Activated T-cell treated with anti-CD3 and anti-CD28 coated beads, Interleukin-2, amount 50 U/mL, for 72 hours (primary cell): ENCODE results near the gene MZT2A. TPM values are rescaled to one million over a fixed set of nuclear protein-coding genes. Genes with fewer than 3 reads are reported as not detected.
"Not testable (repeated sequence)": the region's sequence is repeated elsewhere in the genome, so short reads cannot be mapped to it uniquely, and the experiment has no call there.

Source experiments
- ATAC-seq, 2 donors: fragments of 150-1000 bp; cut with Tn5 transposase; replicated peaks in 1 of 2; 2 replicates each; pipeline ENCODE4 v1.10.0; 2021; ENCODE audit warnings: moderate library complexity in 2 of 2, mild to moderate bottlenecking in 1 of 2
- DNase-seq, 2 donors: peaks; one replicate each; pipeline ENCODE4 v3.0.0; 2021 to 2022; ENCODE audit warnings: mixed read lengths in 1 of 2
- H3K27ac Mint-ChIP-seq: one replicate; pipeline ENCODE4 v1.8.0; 2022; ENCODE audit warnings: mild to moderate bottlenecking, moderate library complexity, mixed read lengths
- H3K27me3 Mint-ChIP-seq: one replicate; pipeline ENCODE4 v1.8.0; 2022; ENCODE audit warnings: low read depth, mixed read lengths
- H3K36me3 Mint-ChIP-seq, 2 donors: one replicate each; pipeline ENCODE4 v1.8.0; 2022; ENCODE audit warnings: mixed read lengths in 2 of 2, mild to moderate bottlenecking in 1 of 2; ENCODE audit not compliant: insufficient read depth in 2 of 2
- H3K4me1 Mint-ChIP-seq: one replicate; pipeline ENCODE4 v1.8.0; 2022; ENCODE audit warnings: low read depth, mixed read lengths
- H3K4me3 Mint-ChIP-seq, 2 donors: one replicate each; pipeline ENCODE4 v1.8.0; 2022; ENCODE audit warnings: mild to moderate bottlenecking in 2 of 2, mixed read lengths in 2 of 2, moderate library complexity in 2 of 2
- H3K9me3 Mint-ChIP-seq, 2 donors: one replicate each; pipeline ENCODE4 v1.8.0; 2022; ENCODE audit warnings: mixed read lengths in 2 of 2
- total RNA-seq, 2 donors: library from RNA; stranded (reverse); gene quantifications; one replicate each; pipeline ENCODE4 v1.2.3, GENCODE V29; 2022

Gene MZT2A
- total RNA-seq, 2 donors from 2014 or later = 158 to 178 TPM

DNA sequence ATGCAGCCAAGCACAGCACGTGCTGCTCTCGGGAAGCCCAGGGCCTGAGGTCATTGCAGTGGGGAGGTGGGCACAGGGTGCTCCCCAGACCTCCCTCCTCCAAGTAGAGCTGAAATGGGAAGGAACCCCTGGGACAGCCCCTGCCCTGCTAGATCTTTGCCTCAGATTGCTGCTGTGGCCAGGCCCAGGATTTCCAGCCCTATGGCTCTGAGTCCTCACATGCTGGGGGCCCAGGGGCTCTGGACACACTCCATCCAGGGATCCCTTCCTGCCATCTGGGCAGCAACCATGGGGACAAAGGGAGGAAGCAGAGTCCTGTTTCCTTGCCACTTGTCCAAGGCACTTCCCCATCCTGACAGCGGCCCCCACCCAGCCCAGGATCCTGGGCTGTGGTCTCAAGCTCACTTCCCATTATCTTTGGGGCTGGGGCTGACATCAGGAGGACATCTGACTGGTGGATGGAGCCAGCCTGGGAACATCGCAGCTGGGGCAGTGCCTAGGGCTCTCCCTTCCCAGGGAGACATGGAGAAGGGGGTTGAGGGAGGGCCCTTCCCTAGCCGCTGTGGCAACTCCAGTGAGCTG lies 37.8 kb upstream of the MZT2A start:
- not testable (repeated sequence) for ATAC-seq, DNase-seq
- H3K4me1 Mint-ChIP-seq = peaks cover 19% of the 10 kb centered on the region

DNA sequence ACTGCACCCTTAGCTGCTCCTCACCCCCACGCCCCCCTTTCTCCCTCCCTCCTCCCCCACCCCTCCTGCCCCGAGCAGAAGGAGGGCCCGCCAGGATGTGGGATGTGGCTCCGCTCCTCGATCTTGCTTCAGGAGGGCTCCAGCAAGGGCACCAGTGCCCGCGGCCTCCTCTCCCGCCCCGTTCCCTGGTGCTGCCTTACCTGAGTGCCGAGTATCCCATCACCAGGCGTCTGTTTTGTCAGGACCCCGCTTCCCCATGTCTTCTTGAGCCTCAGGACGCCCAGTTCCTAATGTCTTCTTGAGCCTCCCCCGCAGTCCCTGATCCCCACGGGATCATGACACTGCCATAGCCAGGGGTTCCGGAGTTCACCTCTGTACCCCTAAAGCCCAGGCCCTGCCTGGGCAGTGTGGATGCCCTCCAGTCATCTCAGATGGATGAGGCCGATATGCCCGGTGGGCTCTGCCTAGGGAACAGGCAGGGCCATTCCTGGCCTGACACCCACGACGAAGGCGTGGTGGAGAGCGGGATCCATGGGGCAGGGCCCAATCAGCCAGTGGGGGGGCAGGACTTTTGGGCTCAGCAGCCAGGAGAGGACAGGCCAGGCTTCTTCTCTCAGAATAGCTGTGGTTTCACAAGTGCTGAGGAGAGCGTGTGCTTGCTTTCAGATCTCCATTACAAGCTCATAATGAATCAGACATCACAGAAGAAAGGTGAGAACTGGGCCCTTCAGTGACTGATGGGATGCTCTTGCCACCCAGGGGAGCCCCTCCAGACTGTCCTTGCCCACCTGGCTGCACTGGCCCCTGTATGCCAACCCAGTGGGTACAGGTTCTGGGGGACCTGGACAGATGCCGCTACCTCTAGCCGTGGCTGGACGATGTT lies 37.0 kb upstream of the MZT2A start:
- DNase-seq, H3K9me3 Mint-ChIP-seq, H3K27ac Mint-ChIP-seq, H3K27me3 Mint-ChIP-seq, H3K36me3 Mint-ChIP-seq: not testable (repeated sequence)
- Mint-ChIP-seq H3K4me1 (peaks cover 19% of the 10 kb centered on the region), H3K4me3 (peak overlapping the region; percentile 60 to 77)
- ATAC-seq = peak; percentile 14 to 15

More for the DNA sequence above, 37.8 kb upstream of the MZT2A start:
- not testable (repeated sequence) for H3K9me3 Mint-ChIP-seq, H3K27ac Mint-ChIP-seq, H3K27me3 Mint-ChIP-seq, H3K36me3 Mint-ChIP-seq
- H3K4me3 Mint-ChIP-seq = peak overlapping the region in 1 of 2 donors; percentile 77

DNA sequence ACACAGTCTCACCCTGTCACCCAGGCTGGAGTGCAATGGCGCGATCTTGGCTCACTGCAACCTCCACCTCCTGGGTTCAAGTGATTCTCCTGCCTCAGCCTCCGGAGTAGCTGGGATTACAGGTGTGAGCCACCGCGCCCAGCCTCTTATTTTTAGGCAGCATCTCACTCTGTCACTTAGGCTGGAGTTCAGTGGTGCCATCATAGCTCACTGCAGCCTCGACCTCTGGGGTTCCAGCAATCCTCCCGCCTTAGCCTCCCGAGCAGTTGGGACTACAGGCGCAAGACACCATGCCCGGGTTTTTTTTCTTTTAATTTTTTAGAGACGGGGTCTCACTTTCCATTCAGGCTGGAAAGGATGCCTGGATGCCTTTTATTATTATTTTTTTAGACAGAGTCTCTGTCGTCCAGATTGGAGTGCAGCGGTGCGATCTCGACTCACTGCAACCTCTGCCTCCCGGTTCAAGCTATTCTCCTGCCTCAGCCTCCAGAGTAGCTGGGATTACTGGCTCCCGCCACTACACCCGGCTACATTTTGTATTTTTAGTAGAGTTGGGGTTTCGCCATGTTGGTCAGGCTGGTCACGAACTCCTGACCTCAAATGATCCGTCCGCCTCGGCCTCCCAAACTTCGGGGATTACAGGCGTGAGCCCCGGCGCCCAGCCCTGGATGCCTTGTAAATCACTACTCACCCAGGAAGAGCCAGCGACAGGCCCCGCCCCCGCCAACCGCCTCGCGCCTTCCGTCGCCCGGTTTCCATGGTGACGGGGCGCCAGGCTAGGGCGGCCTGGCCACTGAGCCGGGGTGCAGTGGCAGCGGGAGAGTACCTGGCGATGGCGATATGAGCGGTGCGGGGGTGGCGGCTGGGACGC lies 35.2 kb upstream of the MZT2A start, which contains the start of gene CCDC74A:
TSS of gene CCDC74A (plus strand) at position 758 of the 871 bp plus-strand sequence. CDS start at position 841, 83 bp downstream.
- peak within 1 kb of the TSS; percentile 91 for H3K4me3 Mint-ChIP-seq
- not testable (repeated sequence) for H3K27me3 Mint-ChIP-seq, H3K36me3 Mint-ChIP-seq, H3K9me3 Mint-ChIP-seq
- DNase-seq = peak; percentile 86
- peaks cover 19% of the 10 kb centered on the region for H3K4me1 Mint-ChIP-seq
- H3K27ac Mint-ChIP-seq = peak within 1 kb of the TSS; percentile 76
- ATAC-seq = peak; percentile 91

DNA sequence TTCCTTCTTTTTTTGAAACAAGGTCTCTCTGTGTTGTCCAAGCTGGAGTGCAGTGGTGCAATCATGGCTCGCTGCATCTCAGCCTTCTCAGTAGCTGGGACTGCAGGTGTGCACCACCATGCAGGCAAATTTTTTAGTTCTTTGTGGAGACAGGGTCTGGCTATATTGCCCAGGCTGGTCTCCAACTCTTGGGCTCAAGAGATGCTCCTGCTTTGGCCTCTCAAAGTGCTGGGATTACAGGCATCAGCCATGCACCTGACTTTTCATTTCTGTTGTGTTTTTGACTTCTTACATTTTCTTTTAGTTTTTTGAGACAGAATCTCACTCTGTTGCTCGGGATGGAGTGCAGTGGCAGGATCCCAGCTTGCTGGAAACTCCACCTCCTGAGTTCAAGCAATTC lies 33.1 kb upstream of the MZT2A start:
- peaks cover 19% of the 10 kb centered on the region for H3K4me1 Mint-ChIP-seq
- H3K9me3 Mint-ChIP-seq, H3K4me3 Mint-ChIP-seq, H3K27me3 Mint-ChIP-seq, ATAC-seq, H3K27ac Mint-ChIP-seq, DNase-seq, H3K36me3 Mint-ChIP-seq: not testable (repeated sequence)

DNA sequence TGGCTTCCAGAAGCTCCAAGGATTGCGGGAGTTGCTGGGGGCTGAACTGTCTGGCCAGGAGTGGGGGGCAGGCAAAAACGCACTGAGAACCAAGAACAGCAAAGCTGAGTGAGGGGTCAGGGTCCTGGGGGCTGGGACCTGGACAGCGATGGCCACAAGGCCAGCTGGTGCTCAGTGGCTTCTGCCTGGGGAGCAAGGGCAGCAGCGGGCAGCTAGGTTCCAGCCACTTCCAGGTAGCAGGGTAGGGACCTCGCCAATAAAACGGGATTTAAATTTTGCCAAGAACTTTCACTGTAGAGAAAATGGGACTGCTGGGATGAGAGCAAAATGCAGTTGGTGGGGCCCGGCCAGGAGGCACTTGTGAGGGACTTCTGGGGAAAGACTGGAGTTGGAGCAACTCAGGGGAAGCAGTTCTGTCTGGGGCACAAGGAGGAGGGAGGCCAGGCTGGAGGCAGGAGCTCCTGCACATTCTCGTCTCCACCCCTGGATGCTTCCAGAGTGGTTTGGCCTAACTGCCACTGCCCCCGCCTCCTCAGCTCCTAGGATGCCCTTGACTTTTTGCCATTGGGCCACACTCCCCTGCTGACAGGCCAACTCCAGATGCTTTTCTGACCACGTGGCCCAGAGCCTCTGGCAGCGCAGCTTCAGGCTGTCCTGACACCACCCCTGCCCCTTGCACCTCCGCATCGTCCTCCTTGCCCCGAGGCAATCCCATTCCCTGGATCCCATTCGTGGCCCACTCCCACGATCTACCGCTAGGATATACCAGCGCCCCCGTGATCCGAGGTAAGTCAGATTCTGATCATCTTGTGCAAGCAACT lies 30.0 kb upstream of the MZT2A start:
- ATAC-seq (no peak), DNase-seq (no peak)
- H3K27ac Mint-ChIP-seq = no peak overlapping the region
- no peaks in the 10 kb centered on the region for H3K9me3 Mint-ChIP-seq
- H3K4me1 Mint-ChIP-seq = peaks cover under 1% of the 10 kb centered on the region
- no peaks in the 10 kb centered on the region for H3K27me3 Mint-ChIP-seq
- H3K36me3 Mint-ChIP-seq = peaks cover 0 to 4% of the 10 kb centered on the region in 2 donors
- no peak overlapping the region for H3K4me3 Mint-ChIP-seq

DNA sequence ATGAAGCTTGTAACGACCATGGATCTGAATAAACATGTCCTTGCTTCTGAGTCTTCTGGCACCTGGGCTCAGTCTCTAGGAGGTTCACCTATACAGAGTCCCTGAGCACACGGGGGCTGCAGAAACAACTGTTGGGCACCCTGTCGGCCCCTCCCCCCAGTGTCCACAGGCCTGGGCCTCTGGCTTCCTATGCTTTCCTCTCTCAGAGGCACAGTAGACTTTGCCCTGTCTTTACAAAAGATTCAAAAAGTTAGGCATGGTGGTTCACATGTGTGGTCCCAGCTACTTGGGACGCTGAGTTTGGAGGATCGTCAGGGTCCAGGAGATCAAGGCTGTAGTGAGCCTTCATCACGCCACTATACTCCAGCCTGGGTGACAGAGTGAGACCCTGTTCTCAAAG lies 29.3 kb upstream of the MZT2A start:
- not testable (repeated sequence) for H3K27me3 Mint-ChIP-seq, H3K27ac Mint-ChIP-seq, H3K36me3 Mint-ChIP-seq, DNase-seq, H3K4me3 Mint-ChIP-seq, ATAC-seq, H3K4me1 Mint-ChIP-seq, H3K9me3 Mint-ChIP-seq

DNA sequence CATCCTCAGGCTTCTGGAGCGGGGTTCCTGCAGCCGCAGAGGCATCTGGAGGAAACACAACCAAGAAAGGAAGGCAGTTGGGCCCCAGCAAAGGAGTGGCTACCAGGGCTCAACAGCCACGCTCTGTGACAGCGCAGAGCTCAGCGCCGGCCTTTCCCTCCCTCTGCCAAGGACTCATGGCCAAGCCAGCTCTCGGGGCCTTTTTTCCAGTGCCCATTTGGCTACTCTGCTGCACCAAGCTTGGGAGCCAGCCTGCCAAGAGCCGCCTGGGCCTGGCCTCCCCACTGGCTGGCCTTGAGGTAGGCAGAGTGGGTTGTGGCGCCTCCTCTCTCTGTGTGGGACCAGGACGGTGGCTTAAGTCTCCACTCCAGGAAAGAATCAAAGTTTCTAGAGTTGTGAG lies 28.3 kb upstream of the MZT2A start:
- no peaks in the 10 kb centered on the region for H3K4me1 Mint-ChIP-seq
- H3K4me3 Mint-ChIP-seq = no peak overlapping the region
- no peaks in the 10 kb centered on the region for H3K9me3 Mint-ChIP-seq
- peaks cover 0 to 4% of the 10 kb centered on the region in 2 donors for H3K36me3 Mint-ChIP-seq
- no peak overlapping the region for H3K27ac Mint-ChIP-seq
- H3K27me3 Mint-ChIP-seq = no peaks in the 10 kb centered on the region
- ATAC-seq = no peak
- no peak for DNase-seq

DNA sequence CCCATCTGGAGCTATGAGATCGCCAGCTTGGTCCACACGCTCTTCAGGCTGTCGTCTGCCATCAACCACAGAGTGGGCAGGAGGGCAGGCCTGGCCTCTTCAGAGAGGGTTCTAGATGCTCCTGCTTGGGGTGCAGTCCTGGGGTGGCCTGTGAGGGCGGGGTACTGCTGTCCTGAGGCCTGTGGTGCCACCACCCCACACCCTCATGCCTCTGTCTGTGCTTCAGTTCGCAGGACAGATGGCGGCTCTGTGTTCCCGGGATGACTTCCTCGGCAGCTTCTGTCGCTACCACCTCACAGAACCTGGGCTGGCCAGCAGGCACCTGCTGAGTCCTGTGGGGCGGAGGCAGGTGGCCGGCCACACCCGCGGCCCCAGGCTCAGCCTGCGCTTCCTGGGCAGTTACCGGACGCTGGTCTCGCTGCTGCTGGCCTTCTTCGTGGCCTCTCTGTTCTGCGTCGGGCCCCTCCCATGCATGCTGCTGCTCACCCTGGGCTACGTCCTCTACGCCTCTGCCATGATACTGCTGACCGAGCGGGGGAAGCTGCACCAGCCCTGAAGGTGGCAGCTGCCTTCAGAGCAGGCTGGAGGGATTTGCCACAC lies 27.8 kb upstream of the MZT2A start:
- H3K4me1 Mint-ChIP-seq, H3K27me3 Mint-ChIP-seq, H3K4me3 Mint-ChIP-seq, H3K9me3 Mint-ChIP-seq, H3K27ac Mint-ChIP-seq, ATAC-seq, H3K36me3 Mint-ChIP-seq, DNase-seq: not testable (repeated sequence)

DNA sequence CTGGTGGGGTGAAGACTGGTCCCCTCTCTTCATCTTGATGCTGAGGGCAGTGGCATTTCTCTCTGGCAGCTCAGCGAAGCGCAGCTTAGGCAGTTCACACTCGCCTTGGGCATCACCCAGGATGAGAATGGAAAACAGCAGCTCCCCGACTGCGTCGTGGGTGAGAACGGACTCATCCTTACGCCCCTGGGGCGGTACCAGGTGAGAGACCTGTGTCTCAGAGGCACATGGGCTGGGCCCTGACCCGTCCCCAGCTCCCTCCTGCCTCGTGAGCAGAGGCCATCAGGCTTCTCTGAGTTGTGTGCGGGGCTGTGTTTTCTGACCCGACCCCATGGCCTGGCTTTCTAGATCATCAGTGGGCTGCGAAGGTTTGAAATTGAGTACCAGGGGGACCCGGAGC lies 27.3 kb upstream of the MZT2A start:
- Mint-ChIP-seq H3K27me3 (no peaks in the 10 kb centered on the region), H3K4me1 (no peaks in the 10 kb centered on the region), H3K36me3 (peaks cover 0 to 4% of the 10 kb centered on the region in 2 donors), H3K9me3 (no peaks in the 10 kb centered on the region), H3K27ac (no peak overlapping the region), H3K4me3 (no peak overlapping the region)
- ATAC-seq (no peak), DNase-seq (no peak)

DNA sequence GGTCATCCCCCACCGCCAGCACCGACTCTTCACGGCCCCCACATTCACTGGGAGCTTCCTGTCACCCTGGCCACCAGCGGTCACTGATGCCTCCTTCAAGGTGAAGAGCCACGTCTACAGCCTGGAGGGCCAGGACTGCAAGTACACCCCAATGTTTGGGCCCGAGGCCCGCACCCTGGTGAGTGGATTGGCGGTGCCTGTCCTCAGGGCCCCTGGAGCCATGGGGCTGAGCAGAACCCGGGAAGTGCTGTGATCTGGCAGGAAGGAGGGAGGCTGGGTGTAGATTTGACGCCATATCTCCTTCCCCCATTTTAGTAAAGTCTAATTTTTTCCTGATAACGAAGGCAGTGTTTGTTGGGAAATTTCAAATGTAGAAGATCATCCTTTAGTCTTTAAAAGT lies 26.3 kb upstream of the MZT2A start:
- DNase-seq, H3K36me3 Mint-ChIP-seq, H3K9me3 Mint-ChIP-seq, H3K4me1 Mint-ChIP-seq, ATAC-seq, H3K27ac Mint-ChIP-seq, H3K27me3 Mint-ChIP-seq, H3K4me3 Mint-ChIP-seq: not testable (repeated sequence)

DNA sequence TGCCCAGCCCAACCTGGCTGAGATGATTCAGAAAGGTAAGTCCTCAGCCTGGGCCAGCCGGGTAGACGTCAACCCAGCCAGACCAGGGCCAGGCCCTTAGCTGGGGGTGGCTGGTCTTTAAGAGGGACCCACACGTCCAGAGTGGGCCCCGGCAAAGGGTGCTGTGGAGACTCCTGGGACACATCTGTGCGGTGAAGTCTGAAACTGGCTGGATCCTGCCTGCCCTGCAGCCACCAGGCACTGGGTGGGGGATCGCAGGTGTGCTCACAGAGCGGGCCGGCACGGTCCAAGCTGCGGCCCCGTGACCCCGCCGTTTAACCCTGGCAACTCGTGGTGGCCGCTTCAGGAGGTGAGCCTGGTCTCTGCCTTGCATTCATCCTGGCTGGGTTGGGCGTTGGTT lies 25.7 kb upstream of the MZT2A start:
- not testable (repeated sequence) for H3K4me1 Mint-ChIP-seq, H3K36me3 Mint-ChIP-seq, H3K27ac Mint-ChIP-seq, DNase-seq, H3K4me3 Mint-ChIP-seq, ATAC-seq, H3K9me3 Mint-ChIP-seq, H3K27me3 Mint-ChIP-seq
